Activated B cell treated with CpG ODN at 0.5 μM for 24 hours (primary cell): ENCODE measurements around the gene CLDN20. TPM values are rescaled to one million over a fixed set of nuclear protein-coding genes. Genes with fewer than 3 reads are reported as not detected.

ENCODE experiments used
- ATAC-seq: fragments of 200-7000 bp; cut with Tn5 transposase; one replicate; pipeline ENCODE4 v1.10.0; 2021; ENCODE audit warnings: low read depth, mild to moderate bottlenecking, moderate library complexity
- CTCF ChIA-PET: fragments of 350-600 bp; sonication (Branson Sonifier 250); formaldehyde crosslinking; loops from one replicate; lab custom pipeline; 2021; ENCODE audit warnings: antibody characterized with exemption; lab: Charles Lee
- POLR2A ChIA-PET: fragments of 350-600 bp; sonication (Branson Sonifier 250); formaldehyde crosslinking; loops from one replicate; lab custom pipeline; 2021; ENCODE audit warnings: antibody characterized with exemption; lab: Charles Lee
- DNase-seq: peaks from one replicate; pipeline ENCODE4 v3.0.0; 2022
- H3K27ac Mint-ChIP-seq: one replicate; pipeline ENCODE4 v1.8.0; 2020; ENCODE audit warnings: mixed read lengths
- H3K27me3 Mint-ChIP-seq: one replicate; pipeline ENCODE4 v1.8.0; 2021; ENCODE audit warnings: mixed read lengths
- H3K36me3 Mint-ChIP-seq: one replicate; pipeline ENCODE4 v1.8.0; 2021; ENCODE audit warnings: low read depth, mixed read lengths
- H3K4me1 Mint-ChIP-seq: one replicate; pipeline ENCODE4 v1.8.0; 2021; ENCODE audit warnings: mixed read lengths
- H3K4me3 Mint-ChIP-seq: one replicate; pipeline ENCODE4 v1.8.0; 2020; ENCODE audit warnings: mild to moderate bottlenecking, mixed read lengths
- H3K9me3 Mint-ChIP-seq: one replicate; pipeline ENCODE4 v1.8.0; 2020; ENCODE audit warnings: mixed read lengths
- CTCF ChIP-seq: fragments of 200-600 bp; IDR thresholded peaks from one replicate; pipeline ENCODE4 v1.8.0; 2022; ENCODE audit warnings: antibody characterized with exemption, mild to moderate bottlenecking
- intact Hi-C: fragments of 100-400 bp; cut with micrococcal nuclease; formaldehyde crosslinking; loops from one replicate; pipeline ENCODE4 v1.15.1; 2024
- total RNA-seq: library from RNA; stranded (reverse); gene quantifications from 2 replicates; pipeline ENCODE4 v1.2.3, GENCODE V29; 2022

CLDN20 gene
- total RNA-seq, 1 donor from 2014 or later: not detected

- ChIA-PET POLR2A (no interaction called here), CTCF (no interaction called here)
- Mint-ChIP-seq H3K4me1 (no peaks in the 10 kb centered on the region), H3K4me3 (no peak overlapping the region), H3K9me3 (no peaks in the 10 kb centered on the region), H3K27ac (no peak overlapping the region), H3K27me3 (no peaks in the 10 kb centered on the region), H3K36me3 (peaks cover 59% of the 10 kb centered on the region)
- intact Hi-C loops: no loop called here
- TF ChIP-seq CTCF: no peak
- DNase-seq (no peak), ATAC-seq (no peak)
These were observed 12.8 kb downstream of the CLDN20 start for GRCh38 chr6:155276638-155277037.

DNA sequence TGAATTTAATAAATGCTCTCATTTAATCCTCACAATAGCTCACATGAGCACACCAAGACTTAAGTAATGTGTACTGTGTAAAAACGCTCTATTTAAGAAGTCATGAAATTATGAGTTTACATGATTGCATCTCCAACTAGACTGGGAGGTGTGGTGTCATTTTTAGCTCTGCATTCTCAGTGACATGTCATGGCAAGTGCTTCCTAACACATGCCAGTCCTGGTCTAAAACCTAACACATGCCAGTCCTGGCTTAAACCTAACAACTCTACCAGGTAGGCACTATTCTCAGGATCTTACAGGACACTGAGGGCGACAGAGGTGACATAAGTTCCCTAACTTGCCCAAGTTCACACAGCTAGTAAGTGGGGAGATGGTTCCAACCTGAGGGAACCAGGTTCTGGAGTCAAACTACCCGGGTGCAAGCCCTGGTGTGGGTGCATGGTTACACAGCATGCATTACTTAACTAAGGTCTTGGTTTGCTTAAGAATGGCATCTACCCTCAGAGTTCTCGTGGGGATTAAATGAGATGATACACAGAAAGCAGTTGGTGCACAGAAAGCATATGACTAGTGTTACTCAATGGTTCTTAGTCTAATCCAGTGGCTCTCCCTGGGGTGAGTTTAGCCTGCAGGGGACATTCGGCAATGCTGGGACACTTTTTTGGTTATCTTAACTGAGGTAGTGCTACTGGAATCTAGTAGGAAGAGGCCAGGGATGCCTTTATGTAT lies 14.7 kb downstream of the CLDN20 start:
- H3K36me3 Mint-ChIP-seq: peaks cover 63% of the 10 kb centered on the region
- H3K4me3 Mint-ChIP-seq: no peak overlapping the region
- intact Hi-C loops: no loop called here
- POLR2A ChIA-PET: no interaction called here
- H3K27ac Mint-ChIP-seq: no peak overlapping the region
- CTCF ChIA-PET: no interaction called here
- no peak for ATAC-seq
- no peaks in the 10 kb centered on the region for H3K9me3 Mint-ChIP-seq
- TF ChIP-seq CTCF: no peak
- no peak for DNase-seq
- H3K4me1 Mint-ChIP-seq: no peaks in the 10 kb centered on the region
- H3K27me3 Mint-ChIP-seq: no peaks in the 10 kb centered on the region

DNA sequence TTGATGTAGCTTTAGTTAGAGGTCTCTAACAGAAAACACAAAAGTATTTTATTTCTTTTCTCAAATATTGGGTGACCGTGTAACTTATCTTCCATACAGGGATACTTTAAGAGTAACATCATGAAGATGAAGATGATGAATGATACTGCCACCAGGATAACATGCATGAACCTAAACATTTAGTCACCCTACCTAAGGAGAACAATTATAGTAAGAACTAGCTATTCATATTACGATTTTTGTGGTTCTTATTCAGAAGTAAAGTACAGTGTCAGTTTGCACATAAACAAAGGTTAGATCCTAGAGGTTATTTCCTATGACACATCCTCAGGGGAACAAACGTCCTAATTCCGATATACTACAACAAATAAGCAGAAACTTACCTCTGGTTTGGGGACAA lies 21.0 kb downstream of the CLDN20 start:
- intact Hi-C loops: no loop called here
- no peak for ATAC-seq
- Mint-ChIP-seq H3K4me3 (no peak overlapping the region), H3K27me3 (no peaks in the 10 kb centered on the region), H3K36me3 (peaks cover 70% of the 10 kb centered on the region), H3K4me1 (no peaks in the 10 kb centered on the region), H3K9me3 (no peaks in the 10 kb centered on the region), H3K27ac (no peak overlapping the region)
- DNase-seq: no peak
- ChIA-PET POLR2A (no interaction called here), CTCF (no interaction called here)
- no peak for TF ChIP-seq CTCF

GRCh38 chr6:155287762-155288161 lies 23.9 kb downstream of the CLDN20 start:
- H3K4me1 Mint-ChIP-seq: no peaks in the 10 kb centered on the region
- intact Hi-C loops: no loop called here
- DNase-seq (no peak), ATAC-seq (no peak)
- no peaks in the 10 kb centered on the region for H3K27me3 Mint-ChIP-seq
- TF ChIP-seq CTCF: no peak
- H3K27ac Mint-ChIP-seq: no peak overlapping the region
- ChIA-PET POLR2A (interaction anchor here (0.5 kb wide), 1 partner anchor 20 kb away, joined by 3 read pairs; no protein-coding TSS in a partner anchor), CTCF (no interaction called here)
- H3K4me3 Mint-ChIP-seq: no peak overlapping the region
- H3K9me3 Mint-ChIP-seq: no peaks in the 10 kb centered on the region
- peaks cover 78% of the 10 kb centered on the region for H3K36me3 Mint-ChIP-seq

DNA sequence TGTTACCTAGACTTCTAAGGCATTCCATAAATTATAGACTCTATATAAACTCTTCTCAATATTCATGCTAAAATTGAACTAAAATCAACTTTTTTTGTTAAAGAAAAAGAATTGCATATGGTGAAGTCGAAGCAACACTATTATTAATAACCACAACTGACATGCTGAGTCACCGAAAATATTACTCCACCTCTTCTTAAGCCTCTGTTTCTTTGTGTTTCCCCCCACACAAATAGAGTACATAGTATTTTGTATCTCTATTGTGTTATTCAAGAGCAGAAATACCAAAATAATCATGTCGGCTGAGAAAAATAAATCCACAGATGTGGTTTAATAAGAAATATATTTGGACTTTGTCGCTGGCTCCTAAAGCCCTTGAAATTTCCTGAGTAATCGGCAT lies 26.7 kb downstream of the CLDN20 start:
- Mint-ChIP-seq H3K9me3 (no peaks in the 10 kb centered on the region), H3K27ac (no peak overlapping the region), H3K4me1 (no peaks in the 10 kb centered on the region), H3K36me3 (peaks cover 76% of the 10 kb centered on the region), H3K4me3 (no peak overlapping the region), H3K27me3 (no peaks in the 10 kb centered on the region)
- intact Hi-C loops: no loop called here
- TF ChIP-seq CTCF: no peak
- ChIA-PET POLR2A (no interaction called here), CTCF (no interaction called here)
- no peak for DNase-seq
- no peak for ATAC-seq
